Panc1 (cell line): ENCODE data around the gene NEMP1. TPM values are rescaled to one million over a fixed set of nuclear protein-coding genes. Genes with fewer than 3 reads are reported as not detected.

Source experiments
- ATAC-seq: fragments of 200-7000 bp; cut with Tn5 transposase; 2 replicates; pipeline ENCODE4 v1.9.1; 2020; ENCODE audit warnings: mild to moderate bottlenecking, moderate library complexity
- BruUV-seq: library from RNA; stranded (reverse); fragments of 400-500 nt; replicated peaks from 2 replicates; lab custom pipeline; 2021; lab: Mats Ljungman, UMichigan
- CTCF ChIA-PET: fragments of 300-600 bp; sonication (Branson Sonifier 250); formaldehyde crosslinking; loops from one replicate; lab custom pipeline; 2022; ENCODE audit warnings: antibody characterized with exemption; lab: Charles Lee
- POLR2A ChIA-PET: fragments of 300-600 bp; sonication (Branson Sonifier 250); formaldehyde crosslinking; loops from one replicate; lab custom pipeline; 2022; ENCODE audit warnings: antibody characterized with exemption; lab: Charles Lee
- DNase-seq: peaks from one replicate; pipeline ENCODE4 v3.0.0-alpha.2; 2010; ENCODE audit warnings: low read depth, low spot score
- H3K27ac ChIP-seq: 2 replicates; pipeline ENCODE4 v1.5.1; 2011; ENCODE audit warnings: mild to moderate bottlenecking, low read length, inconsistent platforms
- H3K27me3 ChIP-seq: fragments of 200-500 bp; sonication (Bioruptor generic); 2 replicates; pipeline ENCODE4 v1.6.0; 2014; ENCODE audit warnings: low read length, inconsistent platforms; ENCODE audit not compliant: control insufficient read depth, insufficient read depth
- H3K36me3 ChIP-seq: fragments of 200-500 bp; sonication (Bioruptor generic); 2 replicates; pipeline ENCODE4 v1.5.1; 2014; ENCODE audit warnings: inconsistent platforms, mild to moderate bottlenecking, low read length, moderate library complexity; ENCODE audit not compliant: control insufficient read depth, insufficient read depth
- H3K4me1 ChIP-seq: 2 replicates; pipeline ENCODE4 v1.5.1; 2011; ENCODE audit warnings: inconsistent platforms, mild to moderate bottlenecking, low read length, moderate library complexity; ENCODE audit not compliant: control insufficient read depth, insufficient read depth
- H3K4me3 ChIP-seq, 2 experiments: 2 replicates each; pipeline ENCODE4 v1.5.1; 2011 to 2012; ENCODE audit warnings: low read depth in 2 of 2, low read length in 2 of 2, mild to moderate bottlenecking in 2 of 2, inconsistent platforms in 1 of 2, moderate library complexity in 1 of 2
- H3K9me3 ChIP-seq: fragments of 200-500 bp; sonication (Bioruptor generic); 2 replicates; pipeline ENCODE4 v1.5.1; 2014; ENCODE audit warnings: low read depth, mild to moderate bottlenecking, inconsistent platforms, low read length, moderate library complexity; ENCODE audit not compliant: control insufficient read depth, insufficient read depth
- CTCF ChIP-seq: fragments of 450-650 bp; IDR thresholded peaks from 2 replicates; pipeline ENCODE4 v1.5.1; 2017; ENCODE audit warnings: mild to moderate bottlenecking
- POLR2AphosphoS5 ChIP-seq: IDR thresholded peaks from 2 replicates; pipeline ENCODE4 v1.6.1; 2012; ENCODE audit warnings: mild to moderate bottlenecking, low read depth, low read length, moderate library complexity
- REST ChIP-seq, 2 experiments: IDR thresholded peaks; 2 replicates each; pipeline ENCODE4 v1.6.1; 2011 to 2012; ENCODE audit warnings: low read depth in 2 of 2, control low read depth in 1 of 2, low read length in 1 of 2, mild to moderate bottlenecking in 1 of 2, moderate library complexity in 1 of 2; ENCODE audit not compliant: insufficient read depth in 1 of 2
- SIN3A ChIP-seq: IDR thresholded peaks from 2 replicates; pipeline ENCODE4 v1.6.1; 2012; ENCODE audit warnings: low read depth, mild to moderate bottlenecking, low read length, moderate library complexity, borderline replicate concordance; ENCODE audit not compliant: insufficient read depth
- TCF7L2 ChIP-seq: IDR thresholded peaks from 2 replicates; pipeline ENCODE4 v1.6.1; 2011; ENCODE audit warnings: mild to moderate bottlenecking, low read depth, low read length, inconsistent platforms
- in situ Hi-C: cut with HindIII; loops from 2 replicates; pipeline ENCODE4 v1.10.0; 2016; ENCODE audit warnings: low sequenced_read_pairs, low pct_unique_long_range_greater_than_20kb
- intact Hi-C: fragments of 100-400 bp; cut with micrococcal nuclease; formaldehyde crosslinking; loops from one replicate; pipeline ENCODE4 v1.10.0; 2022; ENCODE audit not compliant: unreplicated experiment
- total RNA-seq: library from RNA; stranded (reverse); gene quantifications from one replicate; pipeline ENCODE4 v1.2.1, GENCODE V29; 2021; ENCODE audit not compliant: unreplicated experiment

Gene NEMP1
- total RNA-seq, 1 experiment from 2014 or later, result 46.9 TPM

- DNase-seq (no peak), ATAC-seq (no peak)
- Histone ChIP-seq H3K9me3 (no peaks in the 10 kb centered on the region), H3K27me3 (peaks cover 14% of the 10 kb centered on the region), H3K4me3 (no peak overlapping the region), H3K36me3 (no peaks in the 10 kb centered on the region), H3K27ac (no peak overlapping the region), H3K4me1 (peaks cover 14% of the 10 kb centered on the region)
- intact Hi-C loops (no loop called here), in situ Hi-C loops (no loop called here)
- TF ChIP-seq REST (IDR thresholded peaks at IDR 0.05; ENCODE audit: insufficient read depth in 1 of 2, low read depth in 2 of 2, low read length in 1 of 2) (no peak), POLR2AphosphoS5 (no peak), CTCF (no peak), TCF7L2 (no peak), SIN3A (no peak)
- ChIA-PET CTCF (interaction anchor here (0.6 to 0.8 kb wide), 2 partner anchors 39 to 100 kb away, joined by 3 to 5 read pairs; partner anchors contain the start of gene STAT6), POLR2A (no interaction called here)
- BruUV-seq, result no TSS peak
Observed at GRCh38 chr12:57010627-57011247, 67.9 kb downstream of the NEMP1 start.

GRCh38 chr12:57009949-57010626 lies 68.5 kb downstream of the NEMP1 start:
- Histone ChIP-seq H3K4me1 (peaks cover 14% of the 10 kb centered on the region), H3K36me3 (no peaks in the 10 kb centered on the region), H3K27me3 (peaks cover 10% of the 10 kb centered on the region), H3K4me3 (no peak overlapping the region), H3K9me3 (no peaks in the 10 kb centered on the region), H3K27ac (no peak overlapping the region)
- intact Hi-C loops, result loop anchor here (2.0 kb wide), 1 partner anchor 103 kb away; no protein-coding TSS in a partner anchor
- DNase-seq (no peak), ATAC-seq (no peak)
- in situ Hi-C loops, result no loop called here
- ChIA-PET POLR2A (no interaction called here), CTCF (interaction anchor here (0.6 kb wide), 1 partner anchor 39 kb away, joined by 3 read pairs; no protein-coding TSS in a partner anchor)
- no TSS peak for BruUV-seq
- TF ChIP-seq CTCF (no peak), TCF7L2 (no peak)
